ENCODE results near the gene LAX1.
"Not testable (repeated sequence)": the region's sequence is repeated elsewhere in the genome, so short reads cannot be mapped to it uniquely, and the experiment has no call there.

LAX1 gene

DNA sequence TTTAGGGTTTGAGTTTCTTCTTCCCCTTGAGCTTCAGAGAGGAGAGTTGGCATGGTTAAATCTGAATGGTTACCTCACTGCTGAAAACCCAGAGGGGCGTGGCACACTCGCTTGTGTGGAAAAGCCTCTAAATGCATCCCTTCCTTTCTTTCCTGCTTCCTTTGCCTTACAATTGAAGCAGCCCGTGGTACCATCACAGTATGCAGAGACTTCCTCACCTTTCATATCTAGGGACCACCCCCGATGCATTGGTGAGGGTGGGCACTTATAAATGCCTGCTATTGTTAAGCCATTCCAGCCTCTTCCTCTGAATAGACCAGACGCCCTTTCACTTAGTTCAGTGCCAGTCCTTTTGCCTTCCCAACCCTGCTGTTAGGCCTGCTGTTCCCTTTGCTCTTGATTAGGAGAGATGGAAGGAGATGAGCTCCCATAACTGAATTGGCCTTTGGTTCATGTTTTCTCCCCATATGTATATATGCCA is 21.9 kb upstream of the LAX1 start:
- no peak overlapping the region for H3K27ac ChIP-seq
- TF ChIP-seq ZFX (IDR thresholded peaks at IDR 0.05): no peak
- TF ChIP-seq, protein P1, sequence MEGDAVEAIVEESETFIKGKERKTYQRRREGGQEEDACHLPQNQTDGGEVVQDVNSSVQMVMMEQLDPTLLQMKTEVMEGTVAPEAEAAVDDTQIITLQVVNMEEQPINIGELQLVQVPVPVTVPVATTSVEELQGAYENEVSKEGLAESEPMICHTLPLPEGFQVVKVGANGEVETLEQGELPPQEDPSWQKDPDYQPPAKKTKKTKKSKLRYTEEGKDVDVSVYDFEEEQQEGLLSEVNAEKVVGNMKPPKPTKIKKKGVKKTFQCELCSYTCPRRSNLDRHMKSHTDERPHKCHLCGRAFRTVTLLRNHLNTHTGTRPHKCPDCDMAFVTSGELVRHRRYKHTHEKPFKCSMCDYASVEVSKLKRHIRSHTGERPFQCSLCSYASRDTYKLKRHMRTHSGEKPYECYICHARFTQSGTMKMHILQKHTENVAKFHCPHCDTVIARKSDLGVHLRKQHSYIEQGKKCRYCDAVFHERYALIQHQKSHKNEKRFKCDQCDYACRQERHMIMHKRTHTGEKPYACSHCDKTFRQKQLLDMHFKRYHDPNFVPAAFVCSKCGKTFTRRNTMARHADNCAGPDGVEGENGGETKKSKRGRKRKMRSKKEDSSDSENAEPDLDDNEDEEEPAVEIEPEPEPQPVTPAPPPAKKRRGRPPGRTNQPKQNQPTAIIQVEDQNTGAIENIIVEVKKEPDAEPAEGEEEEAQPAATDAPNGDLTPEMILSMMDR (conservative IDR thresholded peaks at IDR 0.05): no peak

GRCh38 chr1:203744075-203744972 is 20.7 kb upstream of the LAX1 start:
- no peak for TF ChIP-seq ZFX (IDR thresholded peaks at IDR 0.05)
- TF ChIP-seq, protein P1 (conservative IDR thresholded peaks at IDR 0.05): no peak
- H3K27ac ChIP-seq: no peak overlapping the region

DNA sequence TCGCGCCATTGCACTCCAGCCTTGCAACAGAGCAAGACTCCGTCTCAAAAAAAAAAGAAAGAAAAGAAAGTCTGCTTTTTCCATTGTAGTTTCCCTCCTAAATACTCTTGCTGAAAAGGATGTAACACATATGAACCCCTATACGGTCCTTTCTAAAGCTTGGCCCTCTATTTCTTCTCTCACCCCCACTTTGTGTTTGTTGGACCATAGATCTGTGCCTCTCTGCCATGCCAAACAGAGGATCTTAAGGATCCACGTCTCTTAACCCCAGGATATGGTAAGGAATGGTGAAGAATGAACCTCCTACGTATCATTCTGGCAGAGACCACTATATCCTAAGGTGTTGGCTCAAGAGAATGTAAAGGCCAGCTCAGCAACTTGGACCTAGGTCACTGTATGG is 18.7 kb upstream of the LAX1 start:
- TF ChIP-seq ZFX (IDR thresholded peaks at IDR 0.05): no peak
- TF ChIP-seq, protein P1 (conservative IDR thresholded peaks at IDR 0.05): no peak
- H3K27ac ChIP-seq: no peak overlapping the region

- no peak overlapping the region for H3K27ac ChIP-seq
These were observed 13.9 kb upstream of the LAX1 start for GRCh38 chr1:203751051-203751450.

GRCh38 chr1:203751618-203752361 is 13.2 kb upstream of the LAX1 start:
- not testable (repeated sequence) for H3K27ac ChIP-seq

More at GRCh38 chr1:203751051-203751450, 13.9 kb upstream of the LAX1 start:
- TF ChIP-seq, protein P1 (conservative IDR thresholded peaks at IDR 0.05): no peak
- TF ChIP-seq ZFX (IDR thresholded peaks at IDR 0.05): no peak

- no peak overlapping the region for H3K27ac ChIP-seq
- TF ChIP-seq, protein P1 (conservative IDR thresholded peaks at IDR 0.05): no peak
- TF ChIP-seq ZFX (IDR thresholded peaks at IDR 0.05): no peak
These were observed 10.5 kb upstream of the LAX1 start for GRCh38 chr1:203754455-203754864.

- no peak for TF ChIP-seq ZFX (IDR thresholded peaks at IDR 0.05)
- TF ChIP-seq, protein P1 (conservative IDR thresholded peaks at IDR 0.05): no peak
- H3K27ac ChIP-seq: no peak overlapping the region
These were observed 8.9 kb upstream of the LAX1 start for GRCh38 chr1:203756036-203756435.

- H3K27ac ChIP-seq: not testable (repeated sequence)
These were observed 6.2 kb upstream of the LAX1 start for GRCh38 chr1:203758749-203759148.

Data from C4-2B (cell line).